ENCODE results near the gene SEC61B.
"Not testable (repeated sequence)": the region's sequence is repeated elsewhere in the genome, so short reads cannot be mapped to it uniquely, and the experiment has no call there.

DNA sequence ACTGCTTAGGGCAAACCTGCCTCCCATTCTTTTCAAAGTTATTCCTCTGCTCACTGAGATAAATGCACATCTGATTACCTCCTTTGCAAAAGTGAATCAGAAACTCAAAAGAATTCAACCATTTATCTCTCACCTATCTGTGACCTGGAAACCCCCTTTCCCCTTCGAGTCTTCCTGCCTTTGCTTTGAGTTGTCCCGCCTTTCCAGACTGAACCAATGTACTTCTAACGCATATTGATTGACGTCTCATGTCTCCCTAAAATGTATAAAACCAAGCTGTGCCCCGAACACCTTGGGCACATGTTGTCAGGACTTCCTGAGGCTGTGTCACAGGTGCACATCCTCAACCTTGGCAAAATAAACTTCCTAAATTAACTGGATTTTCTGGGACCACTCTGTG, 25.6 kb upstream of the SEC61B start:
- TF ChIP-seq, protein P1, sequence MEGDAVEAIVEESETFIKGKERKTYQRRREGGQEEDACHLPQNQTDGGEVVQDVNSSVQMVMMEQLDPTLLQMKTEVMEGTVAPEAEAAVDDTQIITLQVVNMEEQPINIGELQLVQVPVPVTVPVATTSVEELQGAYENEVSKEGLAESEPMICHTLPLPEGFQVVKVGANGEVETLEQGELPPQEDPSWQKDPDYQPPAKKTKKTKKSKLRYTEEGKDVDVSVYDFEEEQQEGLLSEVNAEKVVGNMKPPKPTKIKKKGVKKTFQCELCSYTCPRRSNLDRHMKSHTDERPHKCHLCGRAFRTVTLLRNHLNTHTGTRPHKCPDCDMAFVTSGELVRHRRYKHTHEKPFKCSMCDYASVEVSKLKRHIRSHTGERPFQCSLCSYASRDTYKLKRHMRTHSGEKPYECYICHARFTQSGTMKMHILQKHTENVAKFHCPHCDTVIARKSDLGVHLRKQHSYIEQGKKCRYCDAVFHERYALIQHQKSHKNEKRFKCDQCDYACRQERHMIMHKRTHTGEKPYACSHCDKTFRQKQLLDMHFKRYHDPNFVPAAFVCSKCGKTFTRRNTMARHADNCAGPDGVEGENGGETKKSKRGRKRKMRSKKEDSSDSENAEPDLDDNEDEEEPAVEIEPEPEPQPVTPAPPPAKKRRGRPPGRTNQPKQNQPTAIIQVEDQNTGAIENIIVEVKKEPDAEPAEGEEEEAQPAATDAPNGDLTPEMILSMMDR (conservative IDR thresholded peaks at IDR 0.05): not testable (repeated sequence)
- not testable (repeated sequence) for TF ChIP-seq ZFX (IDR thresholded peaks at IDR 0.05)
